ENCODE results near the gene SSBP3.
"Not testable (repeated sequence)": the region's sequence is repeated elsewhere in the genome, so short reads cannot be mapped to it uniquely, and the experiment has no call there.

SSBP3 gene

DNA sequence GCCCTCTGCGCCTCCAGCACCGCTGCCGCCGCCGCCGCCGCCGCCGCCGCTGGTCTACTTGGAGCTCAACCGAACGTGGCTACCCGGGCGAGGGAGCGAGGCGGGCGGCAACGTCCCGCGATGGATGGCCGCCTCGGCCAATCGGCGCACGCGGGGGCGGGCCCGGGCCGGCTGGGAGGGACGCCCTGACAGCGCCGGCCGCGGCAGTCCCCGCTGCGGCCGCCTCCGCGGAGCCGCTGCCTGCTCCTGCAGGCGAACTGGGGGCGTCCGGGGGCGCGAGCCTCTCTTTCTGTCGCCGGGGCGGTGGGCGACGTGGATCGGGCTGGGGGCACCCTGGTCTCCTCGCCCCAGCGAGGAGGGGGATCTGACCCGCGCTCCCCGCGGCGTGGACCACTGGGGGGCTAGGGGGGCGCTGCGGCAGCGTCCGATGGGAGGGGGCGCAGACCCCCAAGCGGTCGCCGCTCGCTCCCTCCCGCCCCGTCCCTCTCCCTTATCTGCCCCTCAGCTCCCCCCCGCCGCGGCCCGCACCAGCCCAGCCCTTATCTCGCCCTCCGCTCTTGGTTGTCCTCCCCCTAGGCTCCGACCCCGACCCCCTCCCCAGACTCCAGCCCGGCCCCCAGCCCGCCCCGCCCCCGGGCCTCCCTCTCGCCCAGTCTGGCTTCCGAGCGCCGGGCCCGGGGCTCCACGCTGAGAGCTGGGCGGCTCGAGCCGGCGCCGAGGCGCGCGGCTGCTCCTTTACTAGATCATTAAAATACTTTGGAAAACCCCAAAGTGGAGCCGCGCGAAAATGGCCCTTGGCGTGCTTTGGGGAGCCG, at the start of gene SSBP3:
Gene SSBP3, minus strand, starts transcription at position 56 of the 815 bp plus-strand sequence.
- DNase-seq (ENCODE audit: low read depth in 1 of 2, low spot score in 1 of 2) = peak; percentile 78 to 84

DNA sequence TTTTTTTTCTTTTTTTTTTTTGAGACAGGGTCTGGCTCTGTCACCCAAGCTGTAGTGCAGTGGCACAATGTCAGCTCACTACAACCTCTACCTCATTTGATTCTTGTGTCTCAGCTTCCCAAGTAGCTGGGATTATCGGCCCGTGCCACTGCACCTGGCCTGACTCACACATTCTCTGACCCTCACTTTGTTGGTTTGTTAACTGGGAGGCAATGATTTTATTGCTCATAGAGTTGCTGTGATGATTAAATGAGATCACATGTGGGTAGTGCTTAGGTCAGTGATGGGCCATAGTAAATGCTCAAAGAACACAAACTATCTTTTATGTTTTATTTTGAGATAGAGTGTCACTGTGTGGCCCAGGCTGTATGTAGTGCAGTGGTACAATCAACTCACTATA, 47.3 kb upstream of the SSBP3 start:
- DNase-seq (ENCODE audit: low read depth in 1 of 2, low spot score in 1 of 2) = no peak

DNA sequence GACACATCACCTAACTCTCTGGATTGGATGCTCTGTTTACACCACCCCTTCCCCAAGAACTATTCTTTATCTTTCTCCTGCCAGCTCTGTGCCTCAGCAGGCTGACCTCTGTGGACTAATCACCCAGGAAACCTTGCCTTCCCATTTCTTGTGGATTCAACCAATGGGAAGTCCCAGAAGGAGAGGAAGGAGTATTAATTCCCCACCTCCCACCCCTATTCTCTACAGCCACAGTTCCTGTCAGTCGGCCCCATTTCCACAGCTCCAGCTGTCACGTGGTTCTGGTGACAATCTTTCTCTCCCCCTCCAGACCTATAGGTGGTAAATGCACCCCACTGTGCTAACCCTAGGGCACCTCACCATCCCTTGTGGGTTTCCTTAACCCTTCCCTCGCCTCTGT, 46.8 kb upstream of the SSBP3 start:
- DNase-seq (ENCODE audit: low read depth in 1 of 2, low spot score in 1 of 2) = no peak

DNA sequence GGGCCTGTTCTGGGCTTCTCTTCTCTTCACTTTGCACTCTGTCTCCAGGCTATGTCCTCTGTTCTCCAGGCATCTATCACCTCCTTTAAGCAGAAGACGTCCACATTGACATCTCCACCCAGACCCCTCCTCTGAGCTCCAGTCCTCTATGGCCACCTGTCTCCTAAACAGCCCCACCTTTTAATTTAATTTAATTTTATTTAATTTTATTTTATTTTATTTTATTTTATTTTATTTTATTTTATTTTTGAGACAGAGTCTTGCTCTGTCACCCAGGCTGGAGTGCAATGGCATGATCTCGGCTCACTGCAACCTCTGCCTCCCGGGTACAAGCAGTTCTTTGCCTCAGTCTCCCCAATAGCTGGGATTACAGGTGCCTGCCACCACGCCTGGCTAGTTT, 43.2 kb upstream of the SSBP3 start:
- DNase-seq (ENCODE audit: low read depth in 1 of 2, low spot score in 1 of 2) = not testable (repeated sequence)

DNA sequence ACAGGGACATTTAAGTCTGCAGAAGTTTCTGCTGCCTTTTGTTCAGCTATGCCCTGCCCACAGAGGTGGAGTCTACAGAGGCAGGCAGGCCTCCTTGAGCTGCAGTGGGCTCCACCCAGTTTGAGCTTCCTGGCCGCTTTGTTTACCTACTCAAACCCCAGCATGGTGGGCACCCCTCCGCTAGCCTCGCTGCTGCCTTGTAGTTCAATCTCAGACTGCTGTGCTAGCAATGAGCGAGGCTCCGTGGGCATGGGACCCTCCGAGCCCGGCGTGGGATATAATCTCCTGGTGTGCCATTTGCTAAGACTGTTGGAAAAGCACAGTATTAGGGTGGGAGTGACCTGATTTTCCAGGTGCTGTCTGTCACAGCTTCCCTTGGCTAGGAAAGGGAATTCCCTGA, 42.6 kb upstream of the SSBP3 start:
- DNase-seq (ENCODE audit: low read depth in 1 of 2, low spot score in 1 of 2) = not testable (repeated sequence)

DNA sequence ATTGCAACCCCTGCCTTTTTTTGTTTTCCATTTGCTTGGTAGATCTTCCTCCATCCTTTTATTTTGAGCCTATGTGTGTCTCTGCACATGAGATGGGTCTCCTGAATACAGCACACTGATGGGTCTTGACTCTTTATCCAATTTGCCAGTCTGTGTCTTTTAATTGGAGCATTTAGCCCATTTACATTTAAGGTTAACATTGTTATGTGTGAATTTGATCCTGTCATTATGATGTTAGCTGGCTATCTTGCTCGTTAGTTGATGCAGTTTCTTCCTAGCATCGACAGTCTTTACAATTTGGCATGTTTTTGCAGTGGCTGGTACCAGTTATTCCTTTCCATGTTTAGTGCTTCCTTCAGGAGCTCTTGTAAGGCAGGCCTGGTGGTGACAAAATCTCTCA, 40.9 kb upstream of the SSBP3 start:
- not testable (repeated sequence) for DNase-seq (ENCODE audit: low read depth in 1 of 2, low spot score in 1 of 2)

DNA sequence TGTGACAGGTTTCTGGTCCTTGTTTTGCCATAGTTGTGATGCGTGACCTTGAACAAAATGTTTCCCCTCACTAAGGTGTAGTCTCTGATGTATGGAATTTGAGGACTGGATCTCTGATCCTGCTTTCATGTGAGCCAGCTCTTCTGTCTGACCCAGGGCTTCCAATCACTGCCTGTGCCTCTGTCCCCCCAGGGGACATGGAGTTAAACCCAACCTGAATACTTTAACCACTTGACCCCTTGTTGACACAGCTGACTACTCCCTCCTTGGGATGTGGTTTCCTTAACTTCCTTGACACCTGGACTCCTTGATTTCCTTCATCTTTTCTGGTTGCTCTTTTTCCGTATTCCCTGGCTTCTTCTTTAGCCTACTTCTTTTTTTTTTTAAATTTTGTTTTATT, 36.0 kb upstream of the SSBP3 start:
- no peak for DNase-seq (ENCODE audit: low read depth in 1 of 2, low spot score in 1 of 2)

DNA sequence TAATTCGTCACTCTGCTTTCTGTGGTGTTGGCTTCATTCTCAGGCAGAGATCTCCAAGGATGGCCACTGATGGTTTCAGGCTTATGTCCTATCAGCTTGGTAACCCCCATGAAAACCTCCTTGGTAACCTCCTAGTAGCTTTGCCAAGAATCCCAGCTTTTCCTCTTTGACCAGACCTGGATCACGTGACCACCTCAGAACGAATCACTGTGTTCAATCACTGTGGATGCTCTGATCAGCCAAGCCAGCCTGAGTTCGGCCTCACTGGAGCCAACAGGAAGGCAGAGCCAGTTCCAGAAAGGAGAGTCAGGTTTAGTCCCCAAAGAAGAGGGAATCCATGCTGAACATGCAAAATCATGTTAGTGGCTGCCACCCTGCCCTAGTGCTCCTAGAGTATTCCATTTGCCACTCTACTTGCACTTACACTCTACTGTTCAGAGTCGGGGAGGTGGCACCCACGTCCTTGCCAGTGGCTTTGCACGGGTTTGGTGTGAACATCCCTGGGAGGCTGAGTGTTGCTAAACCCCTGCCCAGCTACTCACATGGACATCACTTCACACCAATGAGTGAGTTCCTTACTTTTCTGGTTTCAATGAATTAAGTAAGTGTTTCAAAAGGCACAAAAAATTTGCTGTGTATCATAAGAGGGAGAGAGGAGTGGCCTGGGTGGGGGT, 33.5 kb upstream of the SSBP3 start:
- no peak for DNase-seq (ENCODE audit: low read depth in 1 of 2, low spot score in 1 of 2)

DNA sequence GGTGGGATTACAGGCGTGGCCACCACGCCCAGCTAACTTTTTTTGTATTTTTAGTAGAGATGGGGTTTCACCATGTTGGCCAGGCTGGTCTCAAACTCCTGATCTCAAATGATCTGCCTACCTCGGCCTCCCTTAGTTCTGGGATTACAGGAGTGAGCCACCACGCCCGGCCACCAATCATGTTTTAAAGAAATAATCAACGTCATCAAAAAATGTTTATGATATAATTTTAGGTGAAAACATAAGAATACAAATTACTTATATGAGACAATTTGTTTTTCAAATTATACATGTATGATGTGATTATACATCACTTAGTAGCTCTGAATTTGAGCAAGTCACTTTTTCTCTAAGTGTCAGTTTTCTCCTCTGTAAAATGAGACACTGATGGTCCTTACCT, 31.6 kb upstream of the SSBP3 start:
- no peak for DNase-seq (ENCODE audit: low read depth in 1 of 2, low spot score in 1 of 2)

DNA sequence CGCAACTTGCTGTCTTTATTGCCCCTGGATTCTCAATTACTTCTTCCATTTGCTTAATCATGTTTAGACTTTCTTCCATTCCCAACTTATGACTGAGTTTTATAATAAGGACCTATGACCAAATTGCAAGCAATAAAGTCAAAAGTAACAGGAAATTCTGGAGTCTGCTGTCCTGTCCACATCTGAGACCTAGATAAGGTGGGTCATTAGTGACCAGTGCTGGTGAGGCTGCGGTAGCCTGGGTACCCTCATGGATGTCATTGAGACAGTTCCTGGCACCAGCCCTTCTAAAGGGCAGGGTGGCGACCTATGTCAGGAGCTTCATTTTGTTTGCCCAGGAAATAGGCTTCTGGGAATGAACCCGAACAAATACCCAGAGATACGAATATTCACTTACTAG, 30.6 kb upstream of the SSBP3 start:
- DNase-seq (ENCODE audit: low read depth in 1 of 2, low spot score in 1 of 2) = no peak

DNA sequence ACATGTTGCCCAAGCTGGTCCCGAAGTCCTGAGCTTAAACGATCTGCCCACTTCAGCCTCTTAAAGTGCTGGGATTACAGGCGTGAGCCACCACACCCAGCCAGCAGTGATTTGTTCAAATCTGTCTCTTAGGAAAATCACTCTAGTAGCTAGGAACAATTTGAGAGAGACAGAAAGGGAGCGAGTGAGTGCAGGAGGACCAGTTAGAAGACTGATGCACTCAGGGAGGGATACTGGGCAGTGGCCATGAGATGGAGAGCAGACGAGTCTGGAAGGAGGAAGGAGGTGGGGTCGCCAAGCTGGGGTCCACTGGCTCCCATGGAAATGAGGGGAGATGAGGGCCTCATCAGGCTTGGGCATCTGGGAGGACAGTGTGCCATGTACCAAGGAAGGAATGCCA, 23.6 kb upstream of the SSBP3 start:
- DNase-seq (ENCODE audit: low read depth in 1 of 2, low spot score in 1 of 2) = no peak

DNA sequence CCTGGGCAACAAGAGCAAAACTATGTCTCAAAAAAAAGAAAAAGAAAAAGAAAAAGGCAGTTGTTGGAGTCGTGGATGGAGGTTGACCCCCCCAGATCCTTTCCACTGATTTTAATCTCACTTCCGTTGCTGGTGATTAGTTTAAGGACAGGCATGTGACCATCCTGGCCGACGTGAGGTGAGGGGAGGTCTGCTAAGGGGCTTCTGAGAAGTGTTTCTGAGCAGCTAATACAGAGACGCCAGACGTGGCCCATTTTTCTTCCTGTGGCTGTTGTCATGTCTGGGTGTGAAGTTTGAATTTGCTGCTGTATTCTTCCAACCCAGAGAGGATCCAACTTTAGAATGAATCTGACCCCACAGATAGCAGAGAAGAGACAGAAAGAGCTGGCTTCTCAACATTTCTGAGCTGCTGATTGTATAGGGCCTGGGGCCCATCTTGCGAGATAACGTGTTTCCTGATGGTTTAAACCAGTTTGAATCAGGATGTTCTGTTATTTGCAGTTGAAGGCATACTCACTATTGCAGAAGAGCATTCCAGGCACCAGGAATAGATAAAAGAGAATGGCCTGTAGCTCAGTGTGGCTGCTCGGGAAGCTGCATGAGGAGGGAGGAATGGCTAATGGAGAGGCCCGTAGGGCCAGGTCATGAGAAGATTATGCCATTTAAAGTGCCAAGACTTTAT, 22.8 kb upstream of the SSBP3 start:
- DNase-seq (ENCODE audit: low read depth in 1 of 2, low spot score in 1 of 2) = no peak

DNA sequence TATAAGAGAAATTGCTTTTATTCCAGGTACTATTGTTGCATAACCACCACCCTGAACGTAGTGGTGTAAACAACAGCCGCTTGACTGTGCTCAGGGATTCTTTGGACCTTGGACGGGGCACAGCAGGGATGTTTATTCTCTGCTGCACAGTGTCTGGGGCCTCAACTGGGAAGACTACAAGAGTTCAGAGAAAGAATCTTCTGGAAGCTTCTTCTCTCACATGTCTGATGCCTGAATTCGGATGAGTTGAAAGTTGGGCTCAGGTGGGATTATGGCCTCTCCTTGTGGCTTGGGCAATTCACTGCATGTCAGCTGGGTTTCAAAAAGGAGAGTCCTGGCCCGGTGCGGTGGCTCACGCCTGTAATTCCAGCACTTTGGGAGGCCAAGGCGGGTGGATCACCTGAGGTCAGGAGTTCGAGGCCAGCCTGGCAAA, 19.0 kb upstream of the SSBP3 start:
- no peak for DNase-seq (ENCODE audit: low read depth in 1 of 2, low spot score in 1 of 2)

DNA sequence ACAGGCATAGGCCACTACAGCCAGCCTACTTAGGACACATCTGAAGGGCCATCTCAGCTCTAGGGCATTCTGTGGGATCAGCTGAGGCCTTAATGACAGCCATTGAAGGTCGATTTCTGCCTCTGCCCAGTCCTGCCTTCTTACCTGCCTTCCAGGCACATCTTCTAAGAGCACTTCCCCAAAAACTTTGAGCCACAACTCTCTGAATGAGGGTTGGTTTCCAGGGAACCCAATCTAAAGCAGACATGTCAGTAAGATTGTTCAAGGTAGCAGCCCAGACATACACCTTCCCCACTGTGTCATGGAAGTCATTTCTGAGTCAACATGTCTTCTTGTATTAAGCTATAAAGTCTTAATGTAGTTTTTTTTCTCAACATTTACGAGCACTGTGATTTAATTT, 18.2 kb upstream of the SSBP3 start:
- DNase-seq (ENCODE audit: low read depth in 1 of 2, low spot score in 1 of 2) = no peak

DNA sequence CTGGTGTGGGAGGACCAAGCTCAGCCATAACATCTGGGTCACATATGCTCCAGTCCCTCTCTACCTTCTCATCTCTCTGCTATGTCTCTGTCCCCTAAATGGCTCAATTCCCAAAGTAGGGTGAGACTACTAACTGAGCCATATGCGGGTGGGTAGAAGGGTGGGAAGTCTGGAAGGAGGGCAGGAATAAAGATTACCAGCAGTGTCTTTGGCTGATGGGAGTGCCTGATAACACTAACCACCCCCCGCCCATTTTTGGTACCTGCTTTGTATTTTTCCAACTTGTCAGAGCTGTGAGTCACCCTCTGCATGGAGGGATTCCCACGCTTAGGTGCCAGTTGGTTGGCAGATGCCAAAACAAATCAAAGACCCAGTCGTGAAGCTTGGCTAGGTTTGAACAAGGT, 14.9 kb upstream of the SSBP3 start:
- no peak for DNase-seq (ENCODE audit: low read depth in 1 of 2, low spot score in 1 of 2)

DNA sequence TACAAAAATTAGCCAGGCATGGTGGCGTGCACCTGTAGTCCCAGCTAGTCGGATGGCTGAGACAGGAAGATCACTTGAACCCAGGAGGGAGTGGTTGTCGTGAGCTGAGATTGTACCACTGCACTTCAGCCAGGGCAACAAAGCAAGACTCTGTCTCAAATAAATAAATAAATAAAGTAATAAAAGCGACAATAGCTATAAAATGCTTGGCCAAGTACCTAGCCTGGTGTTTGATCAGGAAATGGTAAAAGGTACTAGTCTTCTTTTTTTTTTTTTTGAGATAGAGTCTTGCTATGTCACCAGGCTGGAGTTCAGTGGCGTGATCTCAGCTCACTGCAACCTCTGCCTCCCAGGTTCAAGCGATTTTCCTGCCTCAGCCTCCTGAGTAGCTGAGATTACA, 12.4 kb upstream of the SSBP3 start:
- DNase-seq (ENCODE audit: low read depth in 1 of 2, low spot score in 1 of 2) = not testable (repeated sequence)

DNA sequence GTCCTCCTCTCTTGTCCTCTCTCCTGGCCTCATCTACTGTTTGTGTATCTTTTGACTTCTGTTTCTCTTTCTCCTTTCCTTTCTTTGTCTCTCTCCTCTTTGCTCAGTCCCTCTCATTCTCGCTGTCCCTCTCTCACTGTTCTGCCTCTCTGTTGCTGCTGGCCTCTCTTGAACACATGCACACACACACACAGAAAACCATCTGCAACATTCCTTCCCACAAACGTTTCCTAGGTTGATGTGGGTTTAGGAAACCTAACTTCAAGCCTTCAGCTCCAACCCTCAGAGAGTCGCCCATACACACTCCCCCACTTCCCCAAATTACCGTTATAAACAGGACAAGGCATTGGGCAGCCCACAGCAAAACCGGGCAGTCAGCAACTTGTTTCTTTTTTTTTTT, 10.9 kb upstream of the SSBP3 start:
- DNase-seq (ENCODE audit: low read depth in 1 of 2, low spot score in 1 of 2) = no peak

DNA sequence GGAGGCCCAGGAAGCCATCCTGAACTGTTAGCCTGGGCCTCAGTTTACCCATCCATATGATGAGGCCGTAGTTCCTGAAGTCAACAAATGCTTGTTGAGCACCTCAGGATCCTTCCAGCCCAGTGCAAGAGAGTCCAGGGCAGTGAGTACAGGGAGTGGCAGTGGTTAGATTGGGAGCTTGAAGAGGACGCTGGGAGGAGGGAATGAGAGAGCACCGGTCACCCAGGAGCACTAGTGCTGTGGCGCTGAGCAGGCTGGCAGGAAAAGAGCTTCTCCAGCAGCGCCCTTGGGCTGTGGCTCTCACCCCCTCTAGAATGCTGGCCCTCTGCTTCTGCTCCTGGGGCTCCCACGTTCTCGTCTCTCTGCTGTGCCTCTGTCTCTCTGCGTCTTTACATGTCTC, 10.2 kb upstream of the SSBP3 start:
- DNase-seq (ENCODE audit: low read depth in 1 of 2, low spot score in 1 of 2) = no peak

DNA sequence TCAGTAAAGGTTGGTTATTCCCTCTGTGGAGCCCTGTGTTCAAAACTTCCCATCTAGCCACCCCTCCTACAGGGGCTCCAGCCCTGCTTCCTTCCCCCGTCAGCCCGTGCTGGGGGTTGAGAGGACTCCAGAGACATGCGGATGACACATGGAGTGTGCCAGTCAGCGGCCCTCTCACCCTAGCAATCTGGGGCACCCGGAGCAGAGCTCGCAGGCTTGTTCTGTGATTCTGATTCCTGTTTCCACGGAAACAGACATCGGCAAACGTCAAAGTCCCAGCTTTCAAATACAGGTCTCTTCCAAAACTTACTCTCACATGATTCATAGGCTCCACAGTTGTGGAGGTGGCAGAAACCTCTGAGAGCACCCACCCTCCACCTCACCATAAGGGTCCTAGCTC, 9.8 kb upstream of the SSBP3 start:
- no peak for DNase-seq (ENCODE audit: low read depth in 1 of 2, low spot score in 1 of 2)

DNA sequence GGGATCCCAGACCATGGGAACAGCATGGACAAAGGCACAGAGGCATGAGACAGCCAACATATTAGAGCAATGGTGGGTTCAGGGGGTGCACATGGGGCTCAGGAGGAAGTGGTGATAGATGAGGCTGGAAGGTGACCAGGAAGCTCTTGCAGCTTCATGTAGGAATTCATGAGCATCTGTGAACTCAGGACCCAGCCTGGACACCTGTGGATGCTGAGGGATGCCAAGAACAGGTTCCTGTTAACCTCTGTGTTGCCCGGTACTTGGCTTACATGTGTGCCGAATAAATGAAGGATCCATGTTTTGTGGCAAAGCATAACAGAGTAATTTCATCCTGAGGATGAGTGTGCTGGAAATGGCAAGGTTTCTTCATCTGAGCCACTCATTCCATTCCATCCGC, 9.3 kb upstream of the SSBP3 start:
- no peak for DNase-seq (ENCODE audit: low read depth in 1 of 2, low spot score in 1 of 2)

DNA sequence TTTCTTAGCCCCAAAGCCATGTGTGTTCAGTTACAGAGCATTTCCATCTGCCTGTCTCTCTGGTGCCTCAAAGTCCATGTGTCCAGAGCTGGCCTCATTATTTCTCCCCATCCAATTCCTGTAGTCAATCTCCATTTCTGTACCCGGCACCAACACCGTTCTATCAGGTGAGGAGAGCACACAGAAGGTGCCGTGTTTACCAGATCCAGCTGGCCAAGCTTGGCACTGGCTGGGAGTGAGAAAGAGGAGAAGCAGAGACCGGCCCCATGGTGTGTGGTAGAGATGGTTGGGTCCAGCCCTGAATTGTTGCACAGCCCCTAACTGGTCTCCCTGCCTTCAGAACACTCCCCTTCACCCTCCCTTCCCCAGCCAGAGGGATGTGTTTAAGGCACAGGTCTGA, 7.5 kb upstream of the SSBP3 start:
- DNase-seq (ENCODE audit: low read depth in 1 of 2, low spot score in 1 of 2) = no peak

DNA sequence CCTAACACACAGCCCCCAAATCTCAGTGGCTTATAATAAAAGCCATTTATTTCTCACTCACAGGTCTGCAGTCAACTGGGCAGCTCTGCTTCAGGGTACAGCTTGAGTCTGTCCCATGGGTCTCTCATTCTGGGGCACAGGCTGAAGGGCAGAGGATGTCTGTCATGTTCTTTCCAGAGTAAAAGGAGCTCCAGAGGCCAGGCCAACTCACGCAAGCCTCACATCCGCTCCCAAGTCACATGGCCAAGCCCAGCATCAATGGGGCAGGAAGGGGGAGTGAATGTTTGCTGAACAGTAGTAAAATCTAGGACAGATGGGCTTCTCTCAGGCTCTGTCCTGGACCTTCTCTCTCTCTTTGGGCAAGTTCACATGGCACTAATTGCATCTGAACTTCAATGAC, 7.1 kb upstream of the SSBP3 start:
- DNase-seq (ENCODE audit: low read depth in 1 of 2, low spot score in 1 of 2) = no peak
